K562 (cell line): ENCODE data around the gene POLA1.

ENCODE experiments used
- ARID1B ChIP-seq: fragments of 450-650 bp; IDR thresholded peaks from 2 replicates; pipeline ENCODE4 v1.6.1; 2016; ENCODE audit warnings: antibody characterized with exemption, mild to moderate bottlenecking, inconsistent platforms
- CEBPB ChIP-seq: fragments of 450-650 bp; IDR thresholded peaks from 2 replicates; pipeline ENCODE4 v1.6.1; 2016; ENCODE audit warnings: missing genetic modification characterization, missing compliant biosample characterization
- CHD1 ChIP-seq: fragments of 200-600 bp; sonication (generic); IDR thresholded peaks from one replicate; pipeline ENCODE4 v1.6.1; 2012; ENCODE audit warnings: mild to moderate bottlenecking, moderate library complexity, low read length, inconsistent platforms
- EHMT2 ChIP-seq: fragments of 450-650 bp; IDR thresholded peaks from 2 replicates; pipeline ENCODE4 v1.6.1; 2018; ENCODE audit warnings: antibody characterized with exemption
- EZH2 ChIP-seq: IDR thresholded peaks from 2 replicates; pipeline ENCODE4 v1.6.1; 2012; ENCODE audit warnings: low read depth, mild to moderate bottlenecking, inconsistent platforms, low read length, borderline replicate concordance
- POLR2AphosphoS5 ChIP-seq: IDR thresholded peaks from 2 replicates; pipeline ENCODE4 v1.6.1; 2011; ENCODE audit warnings: mild to moderate bottlenecking, low read depth, low read length, moderate library complexity; ENCODE audit not compliant: control insufficient read depth, insufficient read depth
- RB1 ChIP-seq: fragments of 450-650 bp; IDR thresholded peaks from 2 replicates; pipeline ENCODE4 v1.6.1; 2017; ENCODE audit warnings: low read depth, mild to moderate bottlenecking
- TAF1 ChIP-seq: IDR thresholded peaks from 2 replicates; pipeline ENCODE4 v1.6.1; 2011; ENCODE audit warnings: mild to moderate bottlenecking, low read length, moderate library complexity; ENCODE audit not compliant: insufficient read depth, control insufficient read depth, severe bottlenecking; ENCODE audit errors: extremely low read depth
- ZNF239 ChIP-seq: fragments of 250-450 bp; sonication (Bioruptor Pico); IDR thresholded peaks from 2 replicates; pipeline ENCODE4 v1.4.0; 2020; ENCODE audit warnings: mild to moderate bottlenecking
- ZNF24 ChIP-seq: fragments of 450-650 bp; IDR thresholded peaks from 2 replicates; pipeline ENCODE4 v1.6.1; 2016
- ZNF384 ChIP-seq: IDR thresholded peaks from 2 replicates; pipeline ENCODE4 v1.6.1; 2012; ENCODE audit warnings: low read depth, low read length, improper control_type of control experiment
- TF ChIP-seq, protein P1 (sequence below), 3 experiments: IDR thresholded peaks in 2 of 3; conservative IDR thresholded peaks in 1 of 3; 2 replicates each; pipeline ENCODE4 v1.5.1; 2011 to 2012; ENCODE audit warnings: low read length in 3 of 3, mild to moderate bottlenecking in 3 of 3, control low read depth in 2 of 3, improper control_type of control experiment in 1 of 3, inconsistent platforms in 1 of 3, low read depth in 1 of 3, mixed read lengths in 1 of 3, moderate library complexity in 1 of 3; ENCODE audit not compliant: insufficient read depth in 2 of 3
- TF ChIP-seq, protein P2 (sequence below): sonication (generic); formaldehyde crosslinking; IDR thresholded peaks from 2 replicates; pipeline ENCODE4 v1.8.1; 2023; ENCODE audit warnings: mild to moderate bottlenecking, missing genetic modification reagents
- TF ChIP-seq, protein P3 (sequence below): fragments of 200-600 bp; sonication (generic); IDR thresholded peaks from one replicate; pipeline ENCODE4 v1.6.1; 2012; ENCODE audit warnings: mild to moderate bottlenecking, low read depth, low read length, inconsistent platforms

DNA sequence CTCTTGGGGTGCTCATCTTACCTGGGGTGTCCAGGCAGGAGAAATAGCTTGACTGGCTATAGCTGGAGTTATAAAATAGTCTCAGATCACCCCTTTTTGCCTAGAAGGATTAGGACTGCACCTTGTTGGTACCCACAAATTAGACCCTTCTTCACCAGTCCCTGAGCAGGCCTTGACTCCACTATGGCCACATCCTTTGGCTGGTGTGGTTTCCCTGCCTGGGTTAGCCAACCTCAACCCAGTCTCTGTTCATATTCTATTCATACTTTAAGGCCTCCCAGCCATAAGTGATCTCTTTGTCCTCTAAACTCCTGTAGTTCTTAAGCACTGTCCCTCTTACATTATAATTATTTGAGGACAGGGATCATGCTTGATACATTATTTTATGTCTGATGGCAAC, 252.7 kb downstream of the POLA1 start:
- TF ChIP-seq, protein P1, sequence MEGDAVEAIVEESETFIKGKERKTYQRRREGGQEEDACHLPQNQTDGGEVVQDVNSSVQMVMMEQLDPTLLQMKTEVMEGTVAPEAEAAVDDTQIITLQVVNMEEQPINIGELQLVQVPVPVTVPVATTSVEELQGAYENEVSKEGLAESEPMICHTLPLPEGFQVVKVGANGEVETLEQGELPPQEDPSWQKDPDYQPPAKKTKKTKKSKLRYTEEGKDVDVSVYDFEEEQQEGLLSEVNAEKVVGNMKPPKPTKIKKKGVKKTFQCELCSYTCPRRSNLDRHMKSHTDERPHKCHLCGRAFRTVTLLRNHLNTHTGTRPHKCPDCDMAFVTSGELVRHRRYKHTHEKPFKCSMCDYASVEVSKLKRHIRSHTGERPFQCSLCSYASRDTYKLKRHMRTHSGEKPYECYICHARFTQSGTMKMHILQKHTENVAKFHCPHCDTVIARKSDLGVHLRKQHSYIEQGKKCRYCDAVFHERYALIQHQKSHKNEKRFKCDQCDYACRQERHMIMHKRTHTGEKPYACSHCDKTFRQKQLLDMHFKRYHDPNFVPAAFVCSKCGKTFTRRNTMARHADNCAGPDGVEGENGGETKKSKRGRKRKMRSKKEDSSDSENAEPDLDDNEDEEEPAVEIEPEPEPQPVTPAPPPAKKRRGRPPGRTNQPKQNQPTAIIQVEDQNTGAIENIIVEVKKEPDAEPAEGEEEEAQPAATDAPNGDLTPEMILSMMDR (IDR thresholded peaks at IDR 0.05 in 2 of 3, conservative IDR thresholded peaks at IDR 0.05 in 1 of 3; ENCODE audit: insufficient read depth in 2 of 3, low read depth in 1 of 3, low read length in 3 of 3) = no peak
- TF ChIP-seq TAF1 = no peak
- no peak for TF ChIP-seq ZNF384
- TF ChIP-seq ARID1B = no peak
- TF ChIP-seq, protein P2, sequence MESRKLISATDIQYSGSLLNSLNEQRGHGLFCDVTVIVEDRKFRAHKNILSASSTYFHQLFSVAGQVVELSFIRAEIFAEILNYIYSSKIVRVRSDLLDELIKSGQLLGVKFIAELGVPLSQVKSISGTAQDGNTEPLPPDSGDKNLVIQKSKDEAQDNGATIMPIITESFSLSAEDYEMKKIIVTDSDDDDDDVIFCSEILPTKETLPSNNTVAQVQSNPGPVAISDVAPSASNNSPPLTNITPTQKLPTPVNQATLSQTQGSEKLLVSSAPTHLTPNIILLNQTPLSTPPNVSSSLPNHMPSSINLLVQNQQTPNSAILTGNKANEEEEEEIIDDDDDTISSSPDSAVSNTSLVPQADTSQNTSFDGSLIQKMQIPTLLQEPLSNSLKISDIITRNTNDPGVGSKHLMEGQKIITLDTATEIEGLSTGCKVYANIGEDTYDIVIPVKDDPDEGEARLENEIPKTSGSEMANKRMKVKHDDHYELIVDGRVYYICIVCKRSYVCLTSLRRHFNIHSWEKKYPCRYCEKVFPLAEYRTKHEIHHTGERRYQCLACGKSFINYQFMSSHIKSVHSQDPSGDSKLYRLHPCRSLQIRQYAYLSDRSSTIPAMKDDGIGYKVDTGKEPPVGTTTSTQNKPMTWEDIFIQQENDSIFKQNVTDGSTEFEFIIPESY (CRISPR knock-in tag) = no peak
- no peak for TF ChIP-seq EHMT2
- no peak for TF ChIP-seq EZH2
- TF ChIP-seq ZNF239 (CRISPR knock-in tag) = no peak
- no peak for TF ChIP-seq RB1
- no peak for TF ChIP-seq CEBPB
- no peak for TF ChIP-seq POLR2AphosphoS5
- TF ChIP-seq ZNF24 = no peak
- TF ChIP-seq CHD1 = no peak
- TF ChIP-seq, protein P3, sequence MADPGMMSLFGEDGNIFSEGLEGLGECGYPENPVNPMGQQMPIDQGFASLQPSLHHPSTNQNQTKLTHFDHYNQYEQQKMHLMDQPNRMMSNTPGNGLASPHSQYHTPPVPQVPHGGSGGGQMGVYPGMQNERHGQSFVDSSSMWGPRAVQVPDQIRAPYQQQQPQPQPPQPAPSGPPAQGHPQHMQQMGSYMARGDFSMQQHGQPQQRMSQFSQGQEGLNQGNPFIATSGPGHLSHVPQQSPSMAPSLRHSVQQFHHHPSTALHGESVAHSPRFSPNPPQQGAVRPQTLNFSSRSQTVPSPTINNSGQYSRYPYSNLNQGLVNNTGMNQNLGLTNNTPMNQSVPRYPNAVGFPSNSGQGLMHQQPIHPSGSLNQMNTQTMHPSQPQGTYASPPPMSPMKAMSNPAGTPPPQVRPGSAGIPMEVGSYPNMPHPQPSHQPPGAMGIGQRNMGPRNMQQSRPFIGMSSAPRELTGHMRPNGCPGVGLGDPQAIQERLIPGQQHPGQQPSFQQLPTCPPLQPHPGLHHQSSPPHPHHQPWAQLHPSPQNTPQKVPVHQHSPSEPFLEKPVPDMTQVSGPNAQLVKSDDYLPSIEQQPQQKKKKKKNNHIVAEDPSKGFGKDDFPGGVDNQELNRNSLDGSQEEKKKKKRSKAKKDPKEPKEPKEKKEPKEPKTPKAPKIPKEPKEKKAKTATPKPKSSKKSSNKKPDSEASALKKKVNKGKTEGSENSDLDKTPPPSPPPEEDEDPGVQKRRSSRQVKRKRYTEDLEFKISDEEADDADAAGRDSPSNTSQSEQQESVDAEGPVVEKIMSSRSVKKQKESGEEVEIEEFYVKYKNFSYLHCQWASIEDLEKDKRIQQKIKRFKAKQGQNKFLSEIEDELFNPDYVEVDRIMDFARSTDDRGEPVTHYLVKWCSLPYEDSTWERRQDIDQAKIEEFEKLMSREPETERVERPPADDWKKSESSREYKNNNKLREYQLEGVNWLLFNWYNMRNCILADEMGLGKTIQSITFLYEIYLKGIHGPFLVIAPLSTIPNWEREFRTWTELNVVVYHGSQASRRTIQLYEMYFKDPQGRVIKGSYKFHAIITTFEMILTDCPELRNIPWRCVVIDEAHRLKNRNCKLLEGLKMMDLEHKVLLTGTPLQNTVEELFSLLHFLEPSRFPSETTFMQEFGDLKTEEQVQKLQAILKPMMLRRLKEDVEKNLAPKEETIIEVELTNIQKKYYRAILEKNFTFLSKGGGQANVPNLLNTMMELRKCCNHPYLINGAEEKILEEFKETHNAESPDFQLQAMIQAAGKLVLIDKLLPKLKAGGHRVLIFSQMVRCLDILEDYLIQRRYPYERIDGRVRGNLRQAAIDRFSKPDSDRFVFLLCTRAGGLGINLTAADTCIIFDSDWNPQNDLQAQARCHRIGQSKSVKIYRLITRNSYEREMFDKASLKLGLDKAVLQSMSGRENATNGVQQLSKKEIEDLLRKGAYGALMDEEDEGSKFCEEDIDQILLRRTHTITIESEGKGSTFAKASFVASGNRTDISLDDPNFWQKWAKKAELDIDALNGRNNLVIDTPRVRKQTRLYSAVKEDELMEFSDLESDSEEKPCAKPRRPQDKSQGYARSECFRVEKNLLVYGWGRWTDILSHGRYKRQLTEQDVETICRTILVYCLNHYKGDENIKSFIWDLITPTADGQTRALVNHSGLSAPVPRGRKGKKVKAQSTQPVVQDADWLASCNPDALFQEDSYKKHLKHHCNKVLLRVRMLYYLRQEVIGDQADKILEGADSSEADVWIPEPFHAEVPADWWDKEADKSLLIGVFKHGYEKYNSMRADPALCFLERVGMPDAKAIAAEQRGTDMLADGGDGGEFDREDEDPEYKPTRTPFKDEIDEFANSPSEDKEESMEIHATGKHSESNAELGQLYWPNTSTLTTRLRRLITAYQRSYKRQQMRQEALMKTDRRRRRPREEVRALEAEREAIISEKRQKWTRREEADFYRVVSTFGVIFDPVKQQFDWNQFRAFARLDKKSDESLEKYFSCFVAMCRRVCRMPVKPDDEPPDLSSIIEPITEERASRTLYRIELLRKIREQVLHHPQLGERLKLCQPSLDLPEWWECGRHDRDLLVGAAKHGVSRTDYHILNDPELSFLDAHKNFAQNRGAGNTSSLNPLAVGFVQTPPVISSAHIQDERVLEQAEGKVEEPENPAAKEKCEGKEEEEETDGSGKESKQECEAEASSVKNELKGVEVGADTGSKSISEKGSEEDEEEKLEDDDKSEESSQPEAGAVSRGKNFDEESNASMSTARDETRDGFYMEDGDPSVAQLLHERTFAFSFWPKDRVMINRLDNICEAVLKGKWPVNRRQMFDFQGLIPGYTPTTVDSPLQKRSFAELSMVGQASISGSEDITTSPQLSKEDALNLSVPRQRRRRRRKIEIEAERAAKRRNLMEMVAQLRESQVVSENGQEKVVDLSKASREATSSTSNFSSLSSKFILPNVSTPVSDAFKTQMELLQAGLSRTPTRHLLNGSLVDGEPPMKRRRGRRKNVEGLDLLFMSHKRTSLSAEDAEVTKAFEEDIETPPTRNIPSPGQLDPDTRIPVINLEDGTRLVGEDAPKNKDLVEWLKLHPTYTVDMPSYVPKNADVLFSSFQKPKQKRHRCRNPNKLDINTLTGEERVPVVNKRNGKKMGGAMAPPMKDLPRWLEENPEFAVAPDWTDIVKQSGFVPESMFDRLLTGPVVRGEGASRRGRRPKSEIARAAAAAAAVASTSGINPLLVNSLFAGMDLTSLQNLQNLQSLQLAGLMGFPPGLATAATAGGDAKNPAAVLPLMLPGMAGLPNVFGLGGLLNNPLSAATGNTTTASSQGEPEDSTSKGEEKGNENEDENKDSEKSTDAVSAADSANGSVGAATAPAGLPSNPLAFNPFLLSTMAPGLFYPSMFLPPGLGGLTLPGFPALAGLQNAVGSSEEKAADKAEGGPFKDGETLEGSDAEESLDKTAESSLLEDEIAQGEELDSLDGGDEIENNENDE = no peak
